Muscle layer of colon (tissue), 2 donors: ENCODE measurements around the gene COBL.

ENCODE experiments used
- H3K27ac ChIP-seq: one replicate; pipeline ENCODE4 v1.7.0; 2013; ENCODE audit warnings: low read depth, mild to moderate bottlenecking, low read length, moderate library complexity
- H3K27me3 ChIP-seq, 2 donors: one replicate each; pipeline ENCODE4 v1.7.0; 2013; ENCODE audit warnings: low read length in 2 of 2, mild to moderate bottlenecking in 2 of 2; ENCODE audit not compliant: insufficient read depth in 2 of 2, control insufficient read depth in 1 of 2
- H3K36me3 ChIP-seq: one replicate; pipeline ENCODE4 v1.7.0; 2013; ENCODE audit warnings: mild to moderate bottlenecking, low read length; ENCODE audit not compliant: insufficient read depth
- H3K4me1 ChIP-seq: one replicate; pipeline ENCODE4 v1.7.0; 2013; ENCODE audit warnings: mild to moderate bottlenecking, low read length; ENCODE audit not compliant: insufficient read depth
- H3K4me3 ChIP-seq, 2 donors: one replicate each; pipeline ENCODE4 v1.7.0; 2013; ENCODE audit warnings: low read length in 2 of 2, low read depth in 1 of 2, mild to moderate bottlenecking in 1 of 2, moderate library complexity in 1 of 2
- H3K9ac ChIP-seq: one replicate; pipeline ENCODE4 v1.7.0; 2013; ENCODE audit warnings: low read length
- H3K9me3 ChIP-seq: one replicate; pipeline ENCODE4 v1.7.0; 2013; ENCODE audit warnings: mild to moderate bottlenecking, low read length
- donor health status: abdominal sarcoma.
- donor health status: Adenocarcinoma of cecum.

The COBL gene

DNA sequence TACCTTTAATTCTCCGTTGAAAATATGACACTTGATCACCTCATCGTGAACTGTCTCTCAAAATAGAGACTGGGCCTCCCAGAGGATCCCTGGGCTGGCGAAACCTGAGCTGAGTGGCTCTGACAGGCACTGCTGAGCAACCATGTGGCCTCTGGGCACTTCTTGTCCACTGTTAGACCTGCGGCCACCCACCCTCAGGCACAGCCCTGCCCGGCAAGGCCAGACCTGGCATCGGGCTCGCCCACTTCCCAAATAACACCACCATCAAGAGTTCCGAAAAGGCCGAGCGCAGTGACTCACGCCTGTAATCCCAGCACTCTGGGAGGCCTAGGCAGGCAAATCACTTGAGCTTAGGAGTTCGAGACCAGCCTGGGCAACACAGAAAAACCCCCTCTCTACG is 82.5 kb downstream of the COBL start:
- H3K27ac ChIP-seq = no peak overlapping the region
- no peak overlapping the region for H3K4me3 ChIP-seq
- H3K27me3 ChIP-seq = no peaks in the 10 kb centered on the region
- H3K36me3 ChIP-seq = no peaks in the 10 kb centered on the region
- no peaks in the 10 kb centered on the region for H3K4me1 ChIP-seq
- no peak overlapping the region for H3K9ac ChIP-seq
- H3K9me3 ChIP-seq = no peaks in the 10 kb centered on the region

DNA sequence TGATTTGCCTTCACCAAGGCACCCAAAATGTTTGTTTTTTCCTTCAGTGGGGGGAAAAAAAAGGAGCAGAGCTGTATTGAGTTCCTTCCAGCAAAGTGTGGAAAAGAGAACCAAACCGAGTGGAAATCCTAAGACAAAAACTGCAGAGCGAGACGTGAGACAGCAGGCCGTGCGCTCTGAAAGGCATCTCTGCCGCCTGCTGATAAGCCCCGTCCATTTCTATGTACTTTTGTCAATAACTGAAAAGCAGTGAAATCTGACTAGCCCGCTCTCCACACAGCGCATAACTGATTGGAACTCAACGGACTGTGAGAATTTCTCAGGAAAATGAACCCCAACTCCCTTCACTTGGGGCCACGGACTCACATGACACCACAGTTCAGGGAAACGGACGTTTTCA is 83.2 kb downstream of the COBL start:
- H3K9me3 ChIP-seq = no peaks in the 10 kb centered on the region
- H3K4me1 ChIP-seq = no peaks in the 10 kb centered on the region
- no peak overlapping the region for H3K9ac ChIP-seq
- H3K4me3 ChIP-seq = no peak overlapping the region
- no peaks in the 10 kb centered on the region for H3K36me3 ChIP-seq
- no peak overlapping the region for H3K27ac ChIP-seq
- no peaks in the 10 kb centered on the region for H3K27me3 ChIP-seq

DNA sequence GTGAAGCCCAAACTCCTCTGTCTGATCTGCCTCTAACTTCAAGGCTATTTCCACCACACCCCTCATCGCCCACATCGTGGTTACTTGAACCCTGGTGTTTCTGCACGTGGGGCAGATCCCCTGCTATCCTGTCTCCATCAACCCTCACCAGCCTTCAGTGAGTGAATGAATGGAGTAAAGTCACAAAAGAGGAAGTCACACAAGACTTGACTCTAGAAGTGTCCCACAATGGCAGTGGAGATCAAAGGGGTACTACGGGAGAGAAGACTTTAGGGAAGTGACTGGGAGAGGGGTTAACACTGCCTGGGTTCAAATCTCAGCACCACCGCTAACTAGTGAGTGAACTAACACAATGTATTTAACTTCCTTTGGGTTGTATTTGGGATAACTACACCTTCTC is 85.9 kb downstream of the COBL start:
- Histone ChIP-seq H3K9ac (no peak overlapping the region), H3K27ac (no peak overlapping the region), H3K27me3 (no peaks in the 10 kb centered on the region), H3K36me3 (no peaks in the 10 kb centered on the region), H3K4me3 (no peak overlapping the region), H3K4me1 (no peaks in the 10 kb centered on the region), H3K9me3 (no peaks in the 10 kb centered on the region)

DNA sequence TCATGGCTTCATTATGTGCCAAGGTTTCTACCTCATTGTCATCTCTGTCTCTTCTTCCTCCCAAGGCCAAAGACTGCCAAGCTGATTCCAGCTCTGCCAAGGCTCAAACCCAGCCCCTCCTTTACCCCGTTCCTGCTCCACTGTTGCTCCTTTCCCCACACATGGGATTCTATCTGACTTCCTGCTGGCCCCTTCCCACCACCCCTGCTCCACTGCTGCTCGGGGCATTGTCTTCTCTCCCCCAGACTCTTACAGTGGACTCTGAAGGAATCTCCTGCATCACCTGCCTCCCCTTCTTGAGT is 86.3 kb downstream of the COBL start:
- H3K27me3 ChIP-seq = no peaks in the 10 kb centered on the region
- H3K9ac ChIP-seq = no peak overlapping the region
- H3K4me3 ChIP-seq = no peak overlapping the region
- no peaks in the 10 kb centered on the region for H3K4me1 ChIP-seq
- H3K36me3 ChIP-seq = no peaks in the 10 kb centered on the region
- no peaks in the 10 kb centered on the region for H3K9me3 ChIP-seq
- H3K27ac ChIP-seq = no peak overlapping the region

DNA sequence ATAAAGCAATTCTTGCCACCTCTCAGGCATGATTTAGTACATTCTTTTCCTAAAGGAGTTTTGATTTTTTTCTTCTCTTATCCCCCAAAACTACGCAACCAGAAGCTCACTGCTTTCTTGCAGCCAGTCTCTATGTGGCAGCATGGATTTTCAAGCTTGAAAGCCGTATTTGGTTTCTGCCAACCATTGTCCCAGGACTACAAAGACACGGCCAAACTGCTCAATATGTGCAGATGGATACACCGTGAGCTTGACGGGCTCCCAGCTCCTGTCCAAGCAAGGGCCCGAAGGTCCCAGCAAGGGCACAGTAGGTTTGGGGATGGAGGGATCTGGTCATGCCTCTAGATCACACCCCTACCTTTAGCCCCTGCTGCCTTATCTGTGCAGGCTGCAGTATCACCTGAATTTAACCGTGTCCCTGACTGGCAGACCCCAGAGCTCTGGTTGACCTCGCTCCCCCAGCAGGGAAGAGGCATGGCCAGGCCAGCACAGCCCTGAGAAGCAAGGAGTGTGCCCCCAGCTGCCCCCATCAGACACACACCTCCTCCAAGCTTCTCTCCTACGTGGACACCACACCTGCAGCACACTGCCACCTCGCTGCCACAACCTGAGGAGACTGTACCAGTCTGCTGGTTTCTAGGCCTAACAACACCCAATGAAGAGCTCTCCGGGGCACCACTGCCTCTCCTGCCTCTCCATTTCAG is 86.8 kb downstream of the COBL start:
- Histone ChIP-seq H3K4me1 (no peaks in the 10 kb centered on the region), H3K36me3 (no peaks in the 10 kb centered on the region), H3K27ac (no peak overlapping the region), H3K4me3 (no peak overlapping the region), H3K9ac (no peak overlapping the region), H3K27me3 (no peaks in the 10 kb centered on the region), H3K9me3 (no peaks in the 10 kb centered on the region)

DNA sequence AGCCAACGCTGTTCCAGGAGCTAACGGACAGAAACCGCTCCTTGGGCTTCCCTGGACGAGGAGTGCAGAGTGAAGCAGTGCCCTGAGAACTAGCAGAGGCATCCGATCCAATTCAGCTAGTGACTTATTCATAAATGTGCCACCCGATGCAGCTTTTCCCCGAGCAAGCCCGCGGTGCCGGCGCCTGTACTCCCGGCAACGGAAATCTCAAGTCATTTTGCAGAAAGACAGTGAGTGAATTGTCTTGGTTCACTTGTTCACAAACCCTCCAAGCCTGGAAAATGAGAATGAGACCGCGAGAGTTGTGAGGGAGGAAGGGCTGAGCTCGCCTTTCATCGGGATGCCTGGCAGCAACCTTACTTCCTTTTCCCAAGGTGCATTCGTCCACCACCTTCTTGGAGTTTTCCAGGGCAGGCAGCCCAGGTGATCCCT is 87.5 kb downstream of the COBL start:
- H3K9ac ChIP-seq = no peak overlapping the region
- no peaks in the 10 kb centered on the region for H3K4me1 ChIP-seq
- H3K9me3 ChIP-seq = no peaks in the 10 kb centered on the region
- H3K36me3 ChIP-seq = no peaks in the 10 kb centered on the region
- no peaks in the 10 kb centered on the region for H3K27me3 ChIP-seq
- H3K27ac ChIP-seq = no peak overlapping the region
- no peak overlapping the region for H3K4me3 ChIP-seq

DNA sequence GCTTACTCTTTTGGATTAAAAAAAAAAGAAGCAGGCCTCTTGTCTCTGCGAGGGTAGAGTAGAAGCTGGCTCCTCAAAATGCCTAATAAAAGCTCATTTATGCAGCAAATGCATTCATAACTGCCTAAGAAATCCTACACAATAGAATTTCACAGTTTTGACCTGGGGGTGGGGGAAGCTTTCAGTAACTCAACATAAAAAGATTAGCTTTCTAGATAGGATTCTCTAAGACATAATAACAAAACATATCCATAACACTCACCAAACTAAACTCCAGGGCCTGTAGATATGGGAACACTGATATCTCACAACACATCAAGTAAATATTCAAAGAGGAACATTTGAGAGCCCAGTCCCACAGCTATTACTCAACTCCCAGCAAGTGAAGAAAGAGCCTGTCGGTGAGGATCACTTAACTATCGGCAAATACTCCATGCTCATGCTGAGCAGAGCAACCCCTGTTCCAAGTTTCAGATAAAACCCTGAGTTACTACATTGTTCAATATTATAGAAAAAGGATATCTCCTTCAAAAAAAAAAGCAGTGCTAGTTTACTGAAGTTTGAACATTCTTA is 88.1 kb downstream of the COBL start:
- H3K36me3 ChIP-seq = no peaks in the 10 kb centered on the region
- no peak overlapping the region for H3K27ac ChIP-seq
- no peak overlapping the region for H3K4me3 ChIP-seq
- no peaks in the 10 kb centered on the region for H3K4me1 ChIP-seq
- no peak overlapping the region for H3K9ac ChIP-seq
- no peaks in the 10 kb centered on the region for H3K9me3 ChIP-seq
- H3K27me3 ChIP-seq = no peaks in the 10 kb centered on the region

DNA sequence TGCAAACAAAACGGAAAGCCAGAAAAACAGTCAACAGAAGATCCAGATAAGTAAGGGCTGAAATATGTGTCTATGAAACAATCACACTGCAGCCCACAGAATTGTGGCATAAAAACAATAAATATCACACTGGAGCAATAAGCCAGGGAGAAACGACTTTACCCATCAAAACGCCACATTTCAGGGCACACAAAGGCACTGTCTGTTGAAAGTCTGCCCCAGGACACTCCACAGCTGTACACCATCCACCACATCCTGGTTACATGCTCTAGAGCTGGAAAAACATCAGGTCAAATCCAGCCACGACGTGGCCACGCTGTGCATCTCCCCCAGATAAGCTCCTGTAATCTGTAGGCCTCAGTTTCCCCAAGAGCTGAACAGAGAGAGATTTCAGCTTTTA is 88.7 kb downstream of the COBL start:
- Histone ChIP-seq H3K27me3 (no peaks in the 10 kb centered on the region), H3K9ac (no peak overlapping the region), H3K9me3 (no peaks in the 10 kb centered on the region), H3K27ac (no peak overlapping the region), H3K36me3 (no peaks in the 10 kb centered on the region), H3K4me3 (no peak overlapping the region), H3K4me1 (no peaks in the 10 kb centered on the region)

DNA sequence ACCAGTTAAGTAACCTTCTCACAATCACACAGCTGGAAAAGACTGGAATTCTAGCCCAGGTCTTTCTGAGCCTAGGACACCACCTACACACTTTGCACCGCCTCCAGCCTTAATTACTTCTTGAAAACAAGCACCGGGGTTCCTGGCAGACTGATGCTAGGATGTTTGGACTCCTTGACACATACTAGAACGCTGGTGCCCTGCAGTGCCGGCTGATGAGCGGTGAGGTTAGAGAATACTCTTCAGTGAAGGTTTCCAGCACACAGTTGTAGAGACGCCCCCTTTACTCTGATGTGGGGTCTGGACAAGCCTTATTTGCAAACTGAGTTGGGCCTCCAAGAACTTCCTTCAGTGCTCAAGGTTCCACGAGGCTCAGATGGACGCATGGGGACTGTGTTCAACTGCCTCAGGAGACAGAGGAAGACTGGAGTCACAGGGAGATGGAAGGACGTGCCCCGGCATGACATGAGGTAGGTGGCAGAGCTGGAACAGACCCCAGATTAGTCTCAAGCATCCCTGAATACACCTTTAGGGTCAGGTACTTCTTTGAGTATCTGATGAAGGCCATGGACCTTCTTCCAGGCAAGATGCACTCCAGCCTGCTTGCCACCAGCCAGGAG is 89.6 kb downstream of the COBL start:
- H3K9ac ChIP-seq = no peak overlapping the region
- H3K27me3 ChIP-seq = no peaks in the 10 kb centered on the region
- H3K4me1 ChIP-seq = no peaks in the 10 kb centered on the region

DNA sequence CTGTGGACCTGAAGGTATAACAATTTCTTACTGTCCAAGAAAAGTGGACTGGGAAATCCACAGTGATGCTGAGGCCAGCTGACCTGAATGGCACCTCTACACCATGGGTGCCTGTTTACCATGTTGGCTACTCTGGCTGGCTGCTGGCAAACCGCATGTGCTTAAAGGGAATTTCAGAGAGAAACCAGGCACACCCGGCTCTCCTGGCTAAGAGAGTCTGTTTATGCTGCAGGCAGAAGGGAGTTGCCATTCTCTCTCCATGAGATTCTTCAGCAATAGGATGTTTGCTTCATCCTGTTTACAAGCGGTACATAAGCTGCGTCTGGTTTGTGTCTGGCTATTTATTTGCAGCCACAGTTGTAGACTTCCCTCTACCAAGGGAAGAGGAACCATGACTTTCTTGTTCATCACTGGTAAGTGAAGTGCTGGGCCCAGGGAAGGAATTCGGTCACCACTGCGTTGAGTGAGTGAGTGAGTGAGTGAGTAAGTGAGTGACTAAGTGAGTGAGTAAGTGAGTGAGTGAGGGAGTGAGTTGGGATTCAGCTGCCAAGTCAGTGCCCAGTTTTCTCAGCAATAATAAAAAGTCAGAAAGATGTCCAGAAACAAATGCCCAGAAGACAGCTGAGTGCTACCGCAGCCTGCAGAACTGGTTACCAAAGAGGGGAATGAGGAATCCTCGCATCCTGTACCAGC is 90.4 kb downstream of the COBL start:
- Histone ChIP-seq H3K9me3 (no peaks in the 10 kb centered on the region), H3K4me1 (no peaks in the 10 kb centered on the region), H3K36me3 (no peaks in the 10 kb centered on the region), H3K27me3 (no peaks in the 10 kb centered on the region), H3K4me3 (no peak overlapping the region), H3K9ac (no peak overlapping the region), H3K27ac (no peak overlapping the region)

More for the DNA sequence above, 89.6 kb downstream of the COBL start:
- Histone ChIP-seq H3K4me3 (no peak overlapping the region), H3K9me3 (no peaks in the 10 kb centered on the region), H3K27ac (no peak overlapping the region), H3K36me3 (no peaks in the 10 kb centered on the region)

DNA sequence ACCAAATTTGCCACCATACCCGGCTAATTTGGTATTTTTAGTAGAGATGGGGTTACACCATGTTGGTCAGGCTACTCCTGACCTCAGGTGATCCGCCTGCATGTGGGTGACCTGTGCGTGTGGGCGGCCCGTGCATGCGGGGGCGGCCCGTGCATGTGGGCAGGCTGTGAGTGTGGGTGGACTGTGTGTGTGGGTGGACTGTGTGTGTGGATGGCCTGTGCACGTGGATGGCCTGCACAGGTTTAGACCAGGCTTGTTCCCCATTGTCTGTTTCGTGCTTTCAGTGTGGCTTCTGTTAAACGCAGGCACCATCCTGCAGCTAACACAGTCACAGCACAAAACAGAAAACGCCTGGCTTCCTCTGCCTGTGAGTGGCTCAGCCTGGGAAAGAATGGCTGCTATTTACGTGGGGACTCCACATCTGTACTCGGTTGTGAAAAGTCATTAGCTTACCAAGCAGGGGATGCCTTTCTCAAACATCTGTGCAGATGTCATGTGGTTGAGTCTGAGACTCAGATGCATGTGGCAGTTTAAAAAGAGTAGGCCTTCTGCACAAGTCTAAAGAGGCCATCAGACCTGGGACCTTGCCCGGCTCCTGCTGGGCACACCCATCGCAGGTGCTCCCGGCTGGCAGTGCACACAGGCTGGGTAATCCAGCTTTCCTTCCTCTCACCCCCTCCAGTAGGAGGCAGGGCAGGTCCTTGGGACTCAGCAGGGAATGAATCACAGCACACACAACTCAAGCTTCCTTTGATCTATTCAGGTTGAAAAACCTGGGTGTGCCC is 91.6 kb downstream of the COBL start:
- Histone ChIP-seq H3K9me3 (no peaks in the 10 kb centered on the region), H3K9ac (no peak overlapping the region), H3K27me3 (no peaks in the 10 kb centered on the region), H3K4me3 (no peak overlapping the region), H3K27ac (no peak overlapping the region), H3K36me3 (no peaks in the 10 kb centered on the region), H3K4me1 (no peaks in the 10 kb centered on the region)
